Liver (tissue), 9 donors: ENCODE data around the gene REG1B. TPM values are rescaled to one million over a fixed set of nuclear protein-coding genes. Genes with fewer than 3 reads are reported as not detected.

ENCODE experiments used
- DNase-seq: peaks from one replicate; pipeline ENCODE4 v3.0.0-alpha.2; 2017; ENCODE audit warnings: low spot score
- H3K27ac ChIP-seq, 2 donors: one replicate each; pipeline ENCODE4 v1.7.0; 2013; ENCODE audit warnings: inconsistent platforms in 2 of 2, low read length in 2 of 2, control low read depth in 1 of 2, low read depth in 1 of 2, mild to moderate bottlenecking in 1 of 2
- H3K27me3 ChIP-seq, 4 donors: one replicate each; pipeline versions ENCODE4 v1.6.1 to v1.7.0; 2013; ENCODE audit warnings: low read length in 3 of 4, inconsistent platforms in 1 of 4, mild to moderate bottlenecking in 1 of 4, moderate library complexity in 1 of 4; ENCODE audit not compliant: control insufficient read depth in 4 of 4, insufficient read depth in 4 of 4
- H3K36me3 ChIP-seq, 4 donors: one replicate each; pipeline versions ENCODE4 v1.6.1 to v1.7.0; 2013; ENCODE audit warnings: low read length in 3 of 4, mild to moderate bottlenecking in 3 of 4, low read depth in 1 of 4, moderate library complexity in 1 of 4; ENCODE audit not compliant: control insufficient read depth in 4 of 4, insufficient read depth in 3 of 4
- H3K4me1 ChIP-seq, 4 donors: one replicate each; pipeline versions ENCODE4 v1.6.1 to v1.7.0; 2013; ENCODE audit warnings: low read length in 3 of 4, mild to moderate bottlenecking in 3 of 4, moderate library complexity in 1 of 4; ENCODE audit not compliant: control insufficient read depth in 4 of 4, insufficient read depth in 4 of 4
- H3K4me3 ChIP-seq, 3 donors: one replicate each; pipeline versions ENCODE4 v1.6.1 to v1.7.0; 2013; ENCODE audit warnings: low read length in 3 of 3, control low read depth in 1 of 3, low read depth in 1 of 3, mild to moderate bottlenecking in 1 of 3
- H3K9ac ChIP-seq, 2 donors: one replicate each; pipeline ENCODE4 v1.7.0; 2013; ENCODE audit warnings: low read length in 2 of 2, mild to moderate bottlenecking in 2 of 2, moderate library complexity in 2 of 2, control low read depth in 1 of 2, low read depth in 1 of 2
- H3K9me3 ChIP-seq, 4 donors: one replicate each; pipeline versions ENCODE4 v1.6.1 to v1.7.0; 2013; ENCODE audit warnings: low read length in 3 of 4; ENCODE audit not compliant: control insufficient read depth in 4 of 4
- EGR1 ChIP-seq, 2 donors: IDR thresholded peaks; 2 replicates each; pipeline ENCODE4 v1.6.1; 2016 to 2018; ENCODE audit warnings: antibody characterized with exemption in 2 of 2, low read depth in 2 of 2
- FOXA1 ChIP-seq: IDR thresholded peaks from 2 replicates; pipeline ENCODE4 v1.6.1; 2016; ENCODE audit warnings: antibody characterized with exemption
- FOXA2 ChIP-seq: IDR thresholded peaks from 2 replicates; pipeline ENCODE4 v1.6.1; 2016; ENCODE audit warnings: antibody characterized with exemption
- GABPA ChIP-seq, 2 donors: IDR thresholded peaks in 1 of 2; conservative IDR thresholded peaks in 1 of 2; 2 replicates each; pipeline ENCODE4 v1.6.1; 2016; ENCODE audit warnings: antibody characterized with exemption in 2 of 2, mild to moderate bottlenecking in 1 of 2, moderate library complexity in 1 of 2
- HNF4A ChIP-seq, 2 donors: conservative IDR thresholded peaks; 2 replicates each; pipeline ENCODE4 v1.6.1; 2016; ENCODE audit warnings: antibody characterized with exemption in 2 of 2, mild to moderate bottlenecking in 2 of 2
- HNF4G ChIP-seq: IDR thresholded peaks from 2 replicates; pipeline ENCODE4 v1.6.1; 2016; ENCODE audit warnings: antibody characterized with exemption
- JUND ChIP-seq, 2 donors: IDR thresholded peaks; 2 replicates each; pipeline ENCODE4 v1.6.1; 2016; ENCODE audit warnings: antibody characterized with exemption in 2 of 2
- NR2F2 ChIP-seq: IDR thresholded peaks from 2 replicates; pipeline ENCODE4 v1.6.1; 2016; ENCODE audit warnings: antibody characterized with exemption
- RAD21 ChIP-seq, 2 donors: IDR thresholded peaks; 2 replicates each; pipeline ENCODE4 v1.6.1; 2016; ENCODE audit warnings: antibody characterized with exemption in 2 of 2, mild to moderate bottlenecking in 2 of 2
- RXRA ChIP-seq, 2 donors: IDR thresholded peaks; 2 replicates each; pipeline ENCODE4 v1.6.1; 2017 to 2018; ENCODE audit warnings: antibody characterized with exemption in 2 of 2, mild to moderate bottlenecking in 1 of 2
- SP1 ChIP-seq: IDR thresholded peaks from 2 replicates; pipeline ENCODE4 v1.6.1; 2018; ENCODE audit warnings: antibody characterized with exemption, mild to moderate bottlenecking
- TAF1 ChIP-seq: conservative IDR thresholded peaks from 2 replicates; pipeline ENCODE4 v1.6.1; 2016; ENCODE audit warnings: antibody characterized with exemption, mild to moderate bottlenecking
- YY1 ChIP-seq: IDR thresholded peaks from 2 replicates; pipeline ENCODE4 v1.6.1; 2016; ENCODE audit warnings: antibody characterized with exemption, mild to moderate bottlenecking
- WGBS: extraction: QIAGEN DNeasy Blood & Tissue Kit; methylation state at CpG from one replicate; pipeline ENCODE4 v1.1.7; 2013; 5-methylcytosine and 5-hydroxymethylcytosine counted together
- polyA plus RNA-seq, 2 donors: library from polyadenylated mRNA; stranded (reverse) in 1 of 2; unstranded in 1 of 2; fragments of 200-250 nt in 1 of 2; fragments of >200 nt in 1 of 2; fragmentation: Nextera tagmentation in 1 of 2; extraction: Ambion mirVana in 1 of 2; gene quantifications; one replicate each; pipeline versions ENCODE4 v1.2.1 to v1.2.3, GENCODE V29; 2013 to 2015
- total RNA-seq, 2 donors: library from RNA; depleted of rRNA; stranded (reverse); fragments of >200 nt; gene quantifications; one replicate each; pipeline ENCODE4 v1.2.3, GENCODE V29; 2014
- TF ChIP-seq, protein P1 (sequence below): IDR thresholded peaks from 2 replicates; pipeline ENCODE4 v1.6.1; 2016; ENCODE audit warnings: antibody characterized with exemption
- TF ChIP-seq, protein P2 (sequence below): IDR thresholded peaks from 2 replicates; pipeline ENCODE4 v1.6.1; 2016; ENCODE audit warnings: antibody characterized with exemption, mild to moderate bottlenecking
- TF ChIP-seq, protein P3 (sequence below): fragments of 150-350 bp; IDR thresholded peaks from 2 replicates; pipeline ENCODE4 v1.5.1; 2017; ENCODE audit warnings: improper control_type of control experiment, low read depth, low read length; ENCODE audit not compliant: missing input control
- TF ChIP-seq, protein P4 (sequence below): IDR thresholded peaks from 2 replicates; pipeline ENCODE4 v1.6.1; 2016; ENCODE audit warnings: antibody characterized with exemption
- TF ChIP-seq, protein P5 (sequence below): IDR thresholded peaks from 2 replicates; pipeline ENCODE4 v1.6.1; 2016; ENCODE audit warnings: antibody characterized with exemption
- donor health status: healthy.
- donor health status: healthy.
- donor health status: healthy.
- donor health status: healthy.
- donor health status: healthy.

REG1B gene
- total and polyA plus RNA-seq, 4 donors = 0.18 TPM; not detected in 3

DNA sequence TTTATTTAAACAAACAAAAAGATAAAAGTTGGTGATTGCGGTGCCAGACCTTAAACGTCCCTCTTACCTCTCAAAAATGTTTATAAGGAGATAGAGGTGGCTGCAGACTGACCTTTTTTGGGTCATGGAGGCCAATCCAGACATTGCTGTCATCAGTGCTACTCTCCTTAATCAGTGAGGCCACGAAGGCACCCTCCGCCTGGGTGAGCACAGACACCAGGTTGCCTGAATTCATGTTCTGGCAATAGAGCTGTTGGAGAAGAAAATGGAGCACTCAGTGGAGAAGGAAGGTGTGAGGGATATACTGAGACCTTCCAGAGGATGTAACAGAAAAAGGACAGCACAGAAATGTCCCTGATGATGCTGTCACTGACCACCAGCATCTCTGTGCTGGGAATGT lies 1.5 kb downstream of the REG1B start:
- no peak overlapping the region for H3K9ac ChIP-seq
- no peaks in the 10 kb centered on the region for H3K4me1 ChIP-seq
- no peaks in the 10 kb centered on the region for H3K9me3 ChIP-seq
- H3K27ac ChIP-seq = no peak overlapping the region
- DNase-seq = no peak
- WGBS = 69% methylated on average over 4 of the region's 4 CpGs
- TF ChIP-seq JUND (IDR thresholded peaks at IDR 0.05) = no peak
- TF ChIP-seq EGR1 (IDR thresholded peaks at IDR 0.05; ENCODE audit: low read depth in 2 of 2) = no peak
- TF ChIP-seq, protein P1, sequence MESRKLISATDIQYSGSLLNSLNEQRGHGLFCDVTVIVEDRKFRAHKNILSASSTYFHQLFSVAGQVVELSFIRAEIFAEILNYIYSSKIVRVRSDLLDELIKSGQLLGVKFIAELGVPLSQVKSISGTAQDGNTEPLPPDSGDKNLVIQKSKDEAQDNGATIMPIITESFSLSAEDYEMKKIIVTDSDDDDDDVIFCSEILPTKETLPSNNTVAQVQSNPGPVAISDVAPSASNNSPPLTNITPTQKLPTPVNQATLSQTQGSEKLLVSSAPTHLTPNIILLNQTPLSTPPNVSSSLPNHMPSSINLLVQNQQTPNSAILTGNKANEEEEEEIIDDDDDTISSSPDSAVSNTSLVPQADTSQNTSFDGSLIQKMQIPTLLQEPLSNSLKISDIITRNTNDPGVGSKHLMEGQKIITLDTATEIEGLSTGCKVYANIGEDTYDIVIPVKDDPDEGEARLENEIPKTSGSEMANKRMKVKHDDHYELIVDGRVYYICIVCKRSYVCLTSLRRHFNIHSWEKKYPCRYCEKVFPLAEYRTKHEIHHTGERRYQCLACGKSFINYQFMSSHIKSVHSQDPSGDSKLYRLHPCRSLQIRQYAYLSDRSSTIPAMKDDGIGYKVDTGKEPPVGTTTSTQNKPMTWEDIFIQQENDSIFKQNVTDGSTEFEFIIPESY = no peak
- H3K36me3 ChIP-seq = no peaks in the 10 kb centered on the region
- H3K27me3 ChIP-seq = no peaks in the 10 kb centered on the region
- no peak overlapping the region for H3K4me3 ChIP-seq

DNA sequence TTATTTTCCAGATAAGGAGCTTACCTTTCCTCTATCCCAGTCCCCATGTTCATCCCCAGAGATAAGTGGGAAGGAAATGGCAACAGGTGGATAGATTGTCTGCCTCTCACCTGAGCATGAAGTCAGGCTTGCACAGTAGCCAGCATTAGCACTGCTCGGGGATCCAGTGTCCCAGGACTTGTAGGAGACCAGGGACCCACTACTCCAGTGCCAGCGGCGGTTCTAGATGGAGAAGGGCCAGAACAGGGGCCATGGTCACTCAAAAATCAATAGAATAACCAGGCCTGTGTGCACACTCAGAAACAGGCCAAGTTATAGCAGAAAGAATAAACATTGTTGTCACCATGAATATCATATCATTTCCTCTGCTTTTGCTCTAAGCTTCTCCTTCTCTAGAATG lies 2.4 kb downstream of the REG1B start:
- WGBS = 57% methylated on average over 3 of the region's 3 CpGs
- H3K27me3 ChIP-seq = no peaks in the 10 kb centered on the region
- no peaks in the 10 kb centered on the region for H3K9me3 ChIP-seq
- no peaks in the 10 kb centered on the region for H3K4me1 ChIP-seq
- H3K27ac ChIP-seq = no peak overlapping the region
- no peaks in the 10 kb centered on the region for H3K36me3 ChIP-seq
- no peak for DNase-seq
- no peak overlapping the region for H3K9ac ChIP-seq
- no peak for TF ChIP-seq FOXA1
- no peak for TF ChIP-seq EGR1 (IDR thresholded peaks at IDR 0.05; ENCODE audit: low read depth in 2 of 2)
- TF ChIP-seq, protein P2, sequence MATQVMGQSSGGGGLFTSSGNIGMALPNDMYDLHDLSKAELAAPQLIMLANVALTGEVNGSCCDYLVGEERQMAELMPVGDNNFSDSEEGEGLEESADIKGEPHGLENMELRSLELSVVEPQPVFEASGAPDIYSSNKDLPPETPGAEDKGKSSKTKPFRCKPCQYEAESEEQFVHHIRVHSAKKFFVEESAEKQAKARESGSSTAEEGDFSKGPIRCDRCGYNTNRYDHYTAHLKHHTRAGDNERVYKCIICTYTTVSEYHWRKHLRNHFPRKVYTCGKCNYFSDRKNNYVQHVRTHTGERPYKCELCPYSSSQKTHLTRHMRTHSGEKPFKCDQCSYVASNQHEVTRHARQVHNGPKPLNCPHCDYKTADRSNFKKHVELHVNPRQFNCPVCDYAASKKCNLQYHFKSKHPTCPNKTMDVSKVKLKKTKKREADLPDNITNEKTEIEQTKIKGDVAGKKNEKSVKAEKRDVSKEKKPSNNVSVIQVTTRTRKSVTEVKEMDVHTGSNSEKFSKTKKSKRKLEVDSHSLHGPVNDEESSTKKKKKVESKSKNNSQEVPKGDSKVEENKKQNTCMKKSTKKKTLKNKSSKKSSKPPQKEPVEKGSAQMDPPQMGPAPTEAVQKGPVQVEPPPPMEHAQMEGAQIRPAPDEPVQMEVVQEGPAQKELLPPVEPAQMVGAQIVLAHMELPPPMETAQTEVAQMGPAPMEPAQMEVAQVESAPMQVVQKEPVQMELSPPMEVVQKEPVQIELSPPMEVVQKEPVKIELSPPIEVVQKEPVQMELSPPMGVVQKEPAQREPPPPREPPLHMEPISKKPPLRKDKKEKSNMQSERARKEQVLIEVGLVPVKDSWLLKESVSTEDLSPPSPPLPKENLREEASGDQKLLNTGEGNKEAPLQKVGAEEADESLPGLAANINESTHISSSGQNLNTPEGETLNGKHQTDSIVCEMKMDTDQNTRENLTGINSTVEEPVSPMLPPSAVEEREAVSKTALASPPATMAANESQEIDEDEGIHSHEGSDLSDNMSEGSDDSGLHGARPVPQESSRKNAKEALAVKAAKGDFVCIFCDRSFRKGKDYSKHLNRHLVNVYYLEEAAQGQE = no peak
- no peak for TF ChIP-seq RAD21 (IDR thresholded peaks at IDR 0.05)
- TF ChIP-seq NR2F2 = no peak
- TF ChIP-seq, protein P3, sequence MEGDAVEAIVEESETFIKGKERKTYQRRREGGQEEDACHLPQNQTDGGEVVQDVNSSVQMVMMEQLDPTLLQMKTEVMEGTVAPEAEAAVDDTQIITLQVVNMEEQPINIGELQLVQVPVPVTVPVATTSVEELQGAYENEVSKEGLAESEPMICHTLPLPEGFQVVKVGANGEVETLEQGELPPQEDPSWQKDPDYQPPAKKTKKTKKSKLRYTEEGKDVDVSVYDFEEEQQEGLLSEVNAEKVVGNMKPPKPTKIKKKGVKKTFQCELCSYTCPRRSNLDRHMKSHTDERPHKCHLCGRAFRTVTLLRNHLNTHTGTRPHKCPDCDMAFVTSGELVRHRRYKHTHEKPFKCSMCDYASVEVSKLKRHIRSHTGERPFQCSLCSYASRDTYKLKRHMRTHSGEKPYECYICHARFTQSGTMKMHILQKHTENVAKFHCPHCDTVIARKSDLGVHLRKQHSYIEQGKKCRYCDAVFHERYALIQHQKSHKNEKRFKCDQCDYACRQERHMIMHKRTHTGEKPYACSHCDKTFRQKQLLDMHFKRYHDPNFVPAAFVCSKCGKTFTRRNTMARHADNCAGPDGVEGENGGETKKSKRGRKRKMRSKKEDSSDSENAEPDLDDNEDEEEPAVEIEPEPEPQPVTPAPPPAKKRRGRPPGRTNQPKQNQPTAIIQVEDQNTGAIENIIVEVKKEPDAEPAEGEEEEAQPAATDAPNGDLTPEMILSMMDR = no peak
- no peak for TF ChIP-seq HNF4A (conservative IDR thresholded peaks at IDR 0.05)
- TF ChIP-seq, protein P4, sequence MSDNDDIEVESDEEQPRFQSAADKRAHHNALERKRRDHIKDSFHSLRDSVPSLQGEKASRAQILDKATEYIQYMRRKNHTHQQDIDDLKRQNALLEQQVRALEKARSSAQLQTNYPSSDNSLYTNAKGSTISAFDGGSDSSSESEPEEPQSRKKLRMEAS = no peak
- no peak for TF ChIP-seq TAF1
- no peak for TF ChIP-seq HNF4G
- no peak for TF ChIP-seq GABPA (IDR thresholded peaks at IDR 0.05 in 1 of 2, conservative IDR thresholded peaks at IDR 0.05 in 1 of 2)
- TF ChIP-seq, protein P1 = no peak
- TF ChIP-seq JUND (IDR thresholded peaks at IDR 0.05) = no peak
- no peak for TF ChIP-seq SP1
- TF ChIP-seq YY1 = no peak
- no peak for TF ChIP-seq FOXA2
- TF ChIP-seq, protein P5, sequence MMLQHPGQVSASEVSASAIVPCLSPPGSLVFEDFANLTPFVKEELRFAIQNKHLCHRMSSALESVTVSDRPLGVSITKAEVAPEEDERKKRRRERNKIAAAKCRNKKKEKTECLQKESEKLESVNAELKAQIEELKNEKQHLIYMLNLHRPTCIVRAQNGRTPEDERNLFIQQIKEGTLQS = no peak
- no peak for TF ChIP-seq RXRA (IDR thresholded peaks at IDR 0.05)
- H3K4me3 ChIP-seq = no peak overlapping the region
